Uterus (tissue), 2 donors: Measurements from ENCODE around the gene MASP1.

Experiments used
- CTCF ChIP-seq, 4 experiments: fragments of 200-600 bp in 2 of 4; fragments of 450-650 bp in 2 of 4; sonication (generic) in 2 of 4; IDR thresholded peaks; one replicate each; pipeline ENCODE4 v1.5.1; 2016 to 2019; ENCODE audit warnings: antibody characterized with exemption in 4 of 4, mild to moderate bottlenecking in 2 of 4, moderate library complexity in 1 of 4
- POLR2A ChIP-seq, 2 donors: fragments of 450-650 bp; IDR thresholded peaks; one replicate each; pipeline ENCODE4 v1.6.1; 2016; ENCODE audit warnings: antibody characterized with exemption in 2 of 2, mild to moderate bottlenecking in 1 of 2, moderate library complexity in 1 of 2

- no peak for TF ChIP-seq CTCF (IDR thresholded peaks at IDR 0.05)
- TF ChIP-seq POLR2A (IDR thresholded peaks at IDR 0.05), result no peak
These were observed 22.1 kb downstream of the MASP1 start for GRCh38 chr3:187269486-187269885.
